ENCODE measurements around the gene ATRNL1. TPM values are rescaled to one million over a fixed set of nuclear protein-coding genes. Genes with fewer than 3 reads are reported as not detected.

Gene ATRNL1
- total RNA-seq, 1 experiment from 2014 or later, result not detected

- Mint-ChIP-seq H3K9me3 (ENCODE audit: unreplicated experiment) (peaks cover 10% of the 10 kb centered on the region), H3K36me3 (ENCODE audit: insufficient read depth, unreplicated experiment) (no peaks in the 10 kb centered on the region), H3K27me3 (ENCODE audit: insufficient read depth, unreplicated experiment) (no peaks in the 10 kb centered on the region), H3K27ac (ENCODE audit: unreplicated experiment) (peak overlapping the region; percentile 45), H3K4me1 (ENCODE audit: low read depth, unreplicated experiment) (peaks cover 13% of the 10 kb centered on the region), H3K4me3 (ENCODE audit: unreplicated experiment) (no peak overlapping the region)
- BruUV-seq (replicated peaks), result no TSS peak
- ChIA-PET CTCF (no interaction called here), POLR2A (no interaction called here)
- Histone ChIP-seq H3K27me3 (replicated peaks; ENCODE audit: control insufficient read depth, insufficient read depth, low read length) (no peaks in the 10 kb centered on the region), H3K9me3 (no peaks in the 10 kb centered on the region), H3K4me3 (ENCODE audit: low read depth, low read length) (no peak overlapping the region), H3K4me1 (peaks cover 13% of the 10 kb centered on the region; the same call in 1 of the 2 replicates), H3K36me3 (ENCODE audit: control insufficient read depth, insufficient read depth, low read length) (no peaks in the 10 kb centered on the region)
- no peak for DNase-seq
- intact Hi-C loops (cut with micrococcal nuclease; ENCODE audit: unreplicated experiment), result no loop called here
- no peak for TF ChIP-seq CTCF (IDR thresholded peaks at IDR 0.05; ENCODE audit: insufficient read depth in 1 of 2, low read depth in 1 of 2, low read length in 1 of 2, severe bottlenecking in 1 of 2, unreplicated experiment in 1 of 2)
Observed at GRCh38 chr10:115854740-115855435, 761.7 kb downstream of the ATRNL1 start.

- H3K4me3 Mint-ChIP-seq (ENCODE audit: unreplicated experiment), result no peak overlapping the region
- no peaks in the 10 kb centered on the region for H3K36me3 Mint-ChIP-seq (ENCODE audit: insufficient read depth, unreplicated experiment)
- Histone ChIP-seq H3K4me3 (ENCODE audit: low read depth, low read length) (no peak overlapping the region), H3K36me3 (ENCODE audit: control insufficient read depth, insufficient read depth, low read length) (no peaks in the 10 kb centered on the region), H3K4me1 (peaks cover 13% of the 10 kb centered on the region; the same call in 1 of the 2 replicates), H3K9me3 (no peaks in the 10 kb centered on the region), H3K27me3 (replicated peaks; ENCODE audit: control insufficient read depth, insufficient read depth, low read length) (no peaks in the 10 kb centered on the region)
- H3K9me3 Mint-ChIP-seq (ENCODE audit: unreplicated experiment), result peaks cover 10% of the 10 kb centered on the region
- H3K4me1 Mint-ChIP-seq (ENCODE audit: low read depth, unreplicated experiment), result peaks cover 13% of the 10 kb centered on the region
- BruUV-seq (replicated peaks), result no TSS peak
- peak; percentile 11 to 39 for DNase-seq
- CTCF ChIA-PET, result no interaction called here
- no peak for TF ChIP-seq CTCF (IDR thresholded peaks at IDR 0.05; ENCODE audit: insufficient read depth in 1 of 2, low read depth in 1 of 2, low read length in 1 of 2, severe bottlenecking in 1 of 2, unreplicated experiment in 1 of 2)
- no peaks in the 10 kb centered on the region for H3K27me3 Mint-ChIP-seq (ENCODE audit: insufficient read depth, unreplicated experiment)
- intact Hi-C loops (cut with micrococcal nuclease; ENCODE audit: unreplicated experiment), result no loop called here
- no peak overlapping the region for H3K27ac Mint-ChIP-seq (ENCODE audit: unreplicated experiment)
- POLR2A ChIA-PET, result no interaction called here
Observed at GRCh38 chr10:115856580-115856979, 763.4 kb downstream of the ATRNL1 start.

DNA sequence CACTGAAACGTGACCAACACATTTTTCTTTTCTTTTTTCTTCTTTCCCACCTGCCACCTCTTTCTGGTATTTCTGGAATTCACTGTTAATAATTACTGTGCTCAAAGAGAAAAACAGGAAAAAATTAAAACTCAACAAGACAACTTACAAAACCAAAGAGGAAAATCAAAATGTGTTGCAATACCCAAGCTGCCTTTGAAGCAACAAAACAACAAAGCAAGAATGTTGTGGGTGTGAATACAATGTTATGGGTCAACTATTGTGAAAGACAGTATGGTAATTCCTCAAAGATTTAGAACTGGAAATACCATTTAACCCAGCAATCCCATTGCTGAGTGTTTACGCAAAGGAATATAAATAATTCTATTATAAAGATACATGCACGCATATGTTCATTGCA is 764.7 kb downstream of the ATRNL1 start:
- Histone ChIP-seq H3K4me3 (ENCODE audit: low read depth, low read length) (no peak overlapping the region), H3K36me3 (ENCODE audit: control insufficient read depth, insufficient read depth, low read length) (no peaks in the 10 kb centered on the region), H3K4me1 (peaks cover 13% of the 10 kb centered on the region; the same call in 1 of the 2 replicates), H3K9me3 (no peaks in the 10 kb centered on the region), H3K27me3 (replicated peaks; ENCODE audit: control insufficient read depth, insufficient read depth, low read length) (no peaks in the 10 kb centered on the region)
- H3K27ac Mint-ChIP-seq (ENCODE audit: unreplicated experiment), result no peak overlapping the region
- DNase-seq, result peak in 1 of 2 experiments; percentile 20
- H3K4me3 Mint-ChIP-seq (ENCODE audit: unreplicated experiment), result no peak overlapping the region
- BruUV-seq (replicated peaks), result no TSS peak
- H3K9me3 Mint-ChIP-seq (ENCODE audit: unreplicated experiment), result peaks cover 10% of the 10 kb centered on the region
- POLR2A ChIA-PET, result no interaction called here
- peaks cover 13% of the 10 kb centered on the region for H3K4me1 Mint-ChIP-seq (ENCODE audit: low read depth, unreplicated experiment)
- no peaks in the 10 kb centered on the region for H3K36me3 Mint-ChIP-seq (ENCODE audit: insufficient read depth, unreplicated experiment)
- TF ChIP-seq CTCF (IDR thresholded peaks at IDR 0.05; ENCODE audit: insufficient read depth in 1 of 2, low read depth in 1 of 2, low read length in 1 of 2, severe bottlenecking in 1 of 2, unreplicated experiment in 1 of 2), result no peak
- intact Hi-C loops (cut with micrococcal nuclease; ENCODE audit: unreplicated experiment), result no loop called here
- H3K27me3 Mint-ChIP-seq (ENCODE audit: insufficient read depth, unreplicated experiment), result no peaks in the 10 kb centered on the region
- CTCF ChIA-PET, result no interaction called here

Data from Caco-2 (cell line).